HG02885 (cell line): ENCODE data around the gene WIPI1.
"Not testable (repeated sequence)": the region's sequence is repeated elsewhere in the genome, so short reads cannot be mapped to it uniquely, and the experiment has no call there.

Experiments used
- ATAC-seq: cut with Tn5 transposase; IDR thresholded peaks from one replicate; pipeline ENCODE4 v1.9.1; 2021; ENCODE audit warnings: mild to moderate bottlenecking; ENCODE audit not compliant: unreplicated experiment, poor library complexity

The WIPI1 gene

GRCh38 chr17:68457168-68457538, at the start of gene WIPI1:
WIPI1 (minus strand) TSS chr17:68457496; CDS start chr17:68457421, 75 bp downstream.
- peak; percentile 31 for ATAC-seq

GRCh38 chr17:68505951-68506350, 48.7 kb upstream of the WIPI1 start:
- ATAC-seq, result no peak

GRCh38 chr17:68501074-68501473, 43.8 kb upstream of the WIPI1 start:
- no peak for ATAC-seq

GRCh38 chr17:68499587-68499986, 42.3 kb upstream of the WIPI1 start:
- no peak for ATAC-seq

- peak; percentile 25 for ATAC-seq
These were observed 41.4 kb upstream of the WIPI1 start for GRCh38 chr17:68498479-68499326.

GRCh38 chr17:68497885-68498319, 40.6 kb upstream of the WIPI1 start:
- ATAC-seq, result peak; percentile 95

- ATAC-seq, result no peak
These were observed 37.8 kb upstream of the WIPI1 start for GRCh38 chr17:68495081-68495480.

GRCh38 chr17:68492394-68493054, 35.2 kb upstream of the WIPI1 start:
- ATAC-seq, result not testable (repeated sequence)

- peak; percentile 46 for ATAC-seq
These were observed 34.3 kb upstream of the WIPI1 start for GRCh38 chr17:68491381-68492231.

- no peak for ATAC-seq
These were observed 32.6 kb upstream of the WIPI1 start for GRCh38 chr17:68489919-68490318.

- ATAC-seq, result no peak
These were observed 27.2 kb upstream of the WIPI1 start for GRCh38 chr17:68484458-68484857.

- no peak for ATAC-seq
These were observed 25.3 kb upstream of the WIPI1 start for GRCh38 chr17:68482576-68483041.

GRCh38 chr17:68480885-68481284, 23.6 kb upstream of the WIPI1 start:
- ATAC-seq, result no peak

- ATAC-seq, result no peak
These were observed 13.7 kb upstream of the WIPI1 start for GRCh38 chr17:68470961-68471360.

GRCh38 chr17:68468788-68469187, 11.5 kb upstream of the WIPI1 start:
- ATAC-seq, result no peak

- ATAC-seq, result no peak
These were observed 11.0 kb upstream of the WIPI1 start for GRCh38 chr17:68468334-68468733.

GRCh38 chr17:68463211-68464019, 6.1 kb upstream of the WIPI1 start:
- ATAC-seq, result no peak

GRCh38 chr17:68462381-68463210, 5.3 kb upstream of the WIPI1 start:
- peak; percentile 45 for ATAC-seq

GRCh38 chr17:68461589-68461988, 4.3 kb upstream of the WIPI1 start:
- ATAC-seq, result no peak
